Posterior vena cava (tissue), 2 donors: ENCODE measurements around the gene CYP11A1. TPM values are rescaled to one million over a fixed set of nuclear protein-coding genes. Genes with fewer than 3 reads are reported as not detected.

Source experiments
- DNase-seq: peaks from one replicate; pipeline ENCODE4 v3.0.0-alpha.2; 2020; ENCODE audit warnings: low spot score
- intact Hi-C, 2 donors: fragments of 100-400 bp; cut with DNase I; formaldehyde crosslinking; loops; one replicate each; pipeline versions ENCODE4 v1.14.1 to v1.14.2; 2022 to 2023
- total RNA-seq, 2 donors: library from RNA; stranded (reverse); fragmentation: NEBNext Ultra II Directional; extraction: Animal tissue kit (Norgen Biotek cat#: 25700); gene quantifications; one replicate each; pipeline ENCODE4 v1.2.1, GENCODE V29; 2021
- donor health status: DM: yes; HTN: yes; CAD: no.
- donor health status: DM: yes; HTN: yes; CAD: no.

CYP11A1 gene
- total RNA-seq, 2 donors from 2014 or later: 0.71 to 1.2 TPM

DNA sequence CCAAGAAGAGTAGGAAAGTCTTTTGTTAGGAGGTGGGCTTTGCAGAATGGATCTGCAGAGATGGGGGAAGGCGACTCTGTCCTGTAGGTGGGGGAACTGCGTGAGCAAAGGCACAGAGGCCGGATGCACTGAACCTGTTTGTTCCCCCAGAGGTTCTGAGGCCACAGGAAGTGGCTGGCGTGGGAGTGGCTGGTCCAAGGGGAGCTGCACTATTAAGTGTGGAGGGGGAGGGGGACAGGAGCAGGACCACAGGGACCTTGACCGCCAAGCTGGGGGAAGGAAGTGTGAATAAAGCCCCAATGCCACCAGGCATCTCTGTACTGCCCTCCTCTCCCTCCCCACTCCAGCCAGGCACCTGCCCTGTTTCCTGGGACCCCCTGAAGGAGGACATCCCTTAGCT lies 51.8 kb downstream of the CYP11A1 start:
- no peak for DNase-seq
- intact Hi-C loops: loop anchor here in 1 of 2 donors (10.0 kb wide), 1 partner anchor 331 kb away; no protein-coding TSS in a partner anchor

DNA sequence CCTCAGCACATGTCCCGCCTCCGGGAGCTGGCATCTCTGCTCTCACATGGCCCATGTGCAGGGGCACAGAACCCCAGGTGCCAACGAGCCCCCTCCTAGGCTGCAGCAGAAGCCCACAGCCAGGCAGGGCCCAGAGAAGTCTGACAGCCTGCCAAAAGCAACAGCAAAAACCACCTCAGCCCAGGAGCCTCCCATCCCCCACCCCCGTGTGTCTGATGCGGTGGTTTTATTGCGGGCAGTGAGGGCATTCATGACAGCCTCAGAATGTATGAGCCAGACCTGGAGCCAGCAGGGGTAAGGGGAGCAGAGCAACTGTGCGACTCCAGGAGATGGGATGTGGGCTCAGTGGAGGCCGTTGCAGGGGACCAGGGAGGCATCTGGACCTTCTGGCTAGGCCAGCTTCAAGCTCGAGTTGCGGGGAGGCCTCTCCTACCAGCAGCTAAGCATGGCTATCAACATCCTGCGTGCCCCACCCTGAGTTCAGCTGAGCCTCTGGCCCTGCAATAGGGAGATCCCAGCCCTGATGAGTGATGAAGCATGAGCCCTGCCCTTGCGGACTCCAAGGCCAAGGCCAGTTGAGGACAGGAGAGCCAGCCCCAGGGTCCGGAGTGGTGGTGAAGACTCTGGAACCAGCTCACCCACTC lies 52.5 kb downstream of the CYP11A1 start:
- intact Hi-C loops: loop anchor here (5.0 to 10.0 kb wide), 2 partner anchors 330 to 343 kb away; no protein-coding TSS in a partner anchor
- no peak for DNase-seq

DNA sequence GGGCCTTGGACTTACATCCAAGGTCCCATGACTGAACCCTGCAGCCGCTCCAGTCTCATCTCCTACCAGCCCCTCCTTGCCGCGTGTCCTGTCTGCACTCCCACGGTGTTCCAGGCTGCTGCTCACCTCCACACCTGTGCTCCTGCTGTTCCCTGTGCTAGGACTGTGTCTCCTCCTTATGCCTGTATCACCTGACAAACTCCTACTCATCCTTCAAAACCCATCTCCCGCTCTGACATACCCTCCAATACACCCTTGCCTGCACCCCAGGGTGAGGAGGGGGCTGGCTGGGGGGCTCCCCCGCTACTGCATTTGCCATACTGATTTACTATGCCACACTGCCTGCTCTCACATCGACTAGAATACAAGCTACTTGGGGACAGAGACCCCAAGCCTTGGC lies 53.6 kb downstream of the CYP11A1 start:
- no peak for DNase-seq
- intact Hi-C loops: loop anchor here (5.0 to 10.0 kb wide), 2 partner anchors 329 to 342 kb away; no protein-coding TSS in a partner anchor

DNA sequence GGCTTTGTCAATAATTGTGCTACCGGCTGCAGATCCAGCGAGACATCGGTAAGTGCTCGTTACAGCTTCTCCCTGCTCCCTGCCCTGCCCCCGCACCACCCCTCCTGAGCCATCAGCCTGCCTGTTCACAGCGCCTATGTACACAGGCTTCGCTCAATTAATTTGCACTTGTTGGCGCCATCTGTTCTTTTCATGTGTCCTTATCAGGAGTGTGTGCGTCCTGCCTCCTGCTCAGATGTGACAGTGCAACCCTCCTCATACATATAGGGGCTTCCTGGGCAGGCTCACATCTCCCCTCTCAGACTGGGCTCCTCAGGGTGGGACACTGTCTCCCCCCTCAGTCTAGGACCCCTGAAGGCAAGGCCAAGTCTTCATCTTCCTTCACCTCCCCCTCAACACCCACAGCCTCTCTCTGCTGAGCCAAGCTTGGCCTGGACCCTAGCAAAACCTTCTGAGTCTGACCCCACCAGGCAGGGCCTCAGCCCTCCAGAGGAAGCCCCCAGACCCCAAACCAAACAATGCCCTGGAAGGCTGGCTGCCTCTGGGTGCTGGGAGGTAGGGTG lies 54.9 kb downstream of the CYP11A1 start:
- intact Hi-C loops: loop anchor here (5.0 to 10.0 kb wide), 2 partner anchors 328 to 340 kb away; no protein-coding TSS in a partner anchor

DNA sequence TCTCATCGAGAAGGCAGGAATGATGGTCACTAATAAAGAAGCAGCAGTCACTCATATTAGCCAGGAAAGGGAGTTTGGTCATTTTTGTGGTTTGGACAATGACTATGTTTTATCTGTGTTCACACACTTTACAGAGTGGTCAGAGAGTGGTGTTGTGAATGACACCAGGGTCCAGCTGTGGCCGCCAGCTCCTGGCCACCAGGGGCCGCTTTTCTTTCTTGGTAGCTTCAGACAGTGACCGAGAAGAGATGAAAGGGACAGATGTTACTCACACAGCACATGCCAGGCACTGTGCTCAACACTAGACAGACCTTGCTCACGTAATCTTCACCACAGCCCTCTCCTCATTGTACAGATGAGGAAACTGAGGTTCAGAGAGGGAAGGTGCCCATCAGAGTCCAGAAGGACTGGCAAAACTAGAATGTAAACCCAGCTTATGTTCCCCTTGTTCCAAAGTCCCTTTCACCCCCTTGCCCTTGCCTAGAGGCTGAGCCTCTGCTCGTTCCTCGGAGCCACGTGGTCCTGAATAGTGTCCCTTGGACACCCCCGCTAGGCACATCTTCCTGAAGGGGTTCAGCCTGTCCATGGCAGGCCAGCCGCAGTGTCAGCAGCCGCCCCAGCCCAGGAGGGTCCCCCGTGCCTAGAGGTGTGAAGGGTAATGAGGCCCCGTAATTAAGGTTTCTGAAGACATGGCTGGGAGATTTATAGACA lies 55.6 kb downstream of the CYP11A1 start:
- intact Hi-C loops: loop anchor here (5.0 to 10.0 kb wide), 2 partner anchors 327 to 340 kb away; no protein-coding TSS in a partner anchor
- DNase-seq: no peak

More for the DNA sequence above, 54.9 kb downstream of the CYP11A1 start:
- DNase-seq: no peak

DNA sequence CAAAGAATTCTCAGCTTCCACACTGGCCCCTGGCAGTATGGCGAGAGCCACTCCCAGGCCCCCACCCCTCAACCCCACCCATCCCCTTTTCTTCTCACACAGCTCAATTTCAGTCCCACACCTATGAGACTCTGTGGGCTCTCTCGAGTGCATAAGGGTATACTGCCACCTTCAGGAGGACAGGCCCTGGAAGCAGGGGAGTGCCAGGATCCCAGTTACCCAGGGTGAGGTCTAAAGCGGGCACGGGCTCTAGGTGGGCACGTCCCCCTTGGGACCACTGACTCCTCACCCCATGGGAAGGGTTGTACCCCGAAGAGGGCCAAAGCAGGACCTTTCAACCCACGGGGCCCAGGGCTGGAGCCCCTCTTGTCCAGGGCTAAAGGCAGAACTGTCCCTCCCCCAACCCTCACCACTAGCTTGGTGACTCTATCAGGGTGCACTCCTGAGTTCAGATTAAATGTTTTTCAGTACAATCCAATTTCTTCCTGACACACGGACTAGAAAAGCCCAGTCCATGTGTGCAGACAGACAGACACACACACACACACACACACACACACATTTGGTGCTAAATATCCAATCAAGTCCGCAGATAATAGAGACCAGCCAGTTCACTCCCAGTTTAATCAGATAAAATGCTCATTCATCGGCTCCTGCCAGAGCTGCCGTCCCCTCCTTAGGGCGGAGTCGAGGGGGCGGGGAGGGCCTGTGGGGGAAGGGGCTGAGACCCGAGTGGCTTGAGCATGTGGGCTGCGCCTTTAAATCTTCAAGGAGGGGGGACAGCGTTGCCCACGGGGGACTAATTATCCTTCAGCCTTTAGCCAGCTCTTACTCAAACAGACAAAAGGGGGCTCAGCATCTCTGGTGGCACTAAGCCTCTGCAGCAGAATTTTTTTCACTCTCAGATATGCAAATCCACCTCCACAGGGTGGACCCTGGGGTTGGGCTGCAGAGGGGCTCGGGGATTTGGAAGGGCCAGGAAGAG lies 59.3 kb downstream of the CYP11A1 start:
- intact Hi-C loops: loop anchor here in 1 of 2 donors (5.0 kb wide), 1 partner anchor 181 kb away; no protein-coding TSS in a partner anchor
- DNase-seq: no peak

DNA sequence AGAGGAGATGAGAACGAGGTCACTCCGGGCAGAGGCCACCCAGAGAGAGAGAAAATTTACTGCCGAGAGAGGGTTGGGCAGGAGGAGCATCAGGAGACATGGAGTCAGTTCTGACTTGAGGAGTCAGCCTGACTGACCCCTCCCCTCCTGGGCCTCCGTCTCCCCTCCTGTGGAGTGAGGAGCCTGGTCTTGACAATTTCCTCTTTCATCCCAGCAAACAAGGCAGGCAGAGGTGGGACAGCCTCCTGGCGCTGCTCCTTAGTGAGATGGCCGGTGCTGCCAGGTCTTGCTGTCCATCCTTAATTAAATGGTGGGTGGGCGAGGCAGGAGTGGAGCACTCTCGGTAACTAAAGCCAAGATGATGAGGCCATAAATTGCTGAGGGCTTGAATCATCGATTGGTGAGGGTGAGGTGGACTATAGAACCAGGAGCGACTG lies 60.6 kb downstream of the CYP11A1 start:
- intact Hi-C loops: loop anchor here in 1 of 2 donors (5.0 kb wide), 1 partner anchor 179 kb away; no protein-coding TSS in a partner anchor
- DNase-seq: no peak

DNA sequence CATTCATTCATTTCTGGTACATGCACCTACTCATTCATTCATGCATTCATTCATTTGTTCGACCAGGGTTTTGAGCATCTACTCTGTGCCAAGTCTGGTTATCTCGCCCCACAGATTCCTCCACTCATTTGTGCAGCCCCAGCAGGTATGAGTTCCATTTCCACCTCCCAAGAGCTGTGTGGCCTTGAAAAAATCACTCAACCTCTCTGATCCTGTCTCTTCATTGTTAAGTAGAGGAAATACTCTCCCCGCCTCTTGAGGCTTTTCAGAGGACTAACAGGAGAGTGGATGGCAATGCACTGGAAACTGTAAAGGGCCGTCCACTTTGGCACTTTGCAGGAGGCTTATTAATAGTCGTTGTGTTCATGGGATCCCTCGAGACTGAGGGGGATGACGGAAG lies 61.8 kb downstream of the CYP11A1 start:
- intact Hi-C loops: loop anchor here (2.0 to 5.0 kb wide), 2 partner anchors 69 to 178 kb away; partner anchors contain the start of gene CCDC33 (in 1 of the 2)
- DNase-seq: no peak

DNA sequence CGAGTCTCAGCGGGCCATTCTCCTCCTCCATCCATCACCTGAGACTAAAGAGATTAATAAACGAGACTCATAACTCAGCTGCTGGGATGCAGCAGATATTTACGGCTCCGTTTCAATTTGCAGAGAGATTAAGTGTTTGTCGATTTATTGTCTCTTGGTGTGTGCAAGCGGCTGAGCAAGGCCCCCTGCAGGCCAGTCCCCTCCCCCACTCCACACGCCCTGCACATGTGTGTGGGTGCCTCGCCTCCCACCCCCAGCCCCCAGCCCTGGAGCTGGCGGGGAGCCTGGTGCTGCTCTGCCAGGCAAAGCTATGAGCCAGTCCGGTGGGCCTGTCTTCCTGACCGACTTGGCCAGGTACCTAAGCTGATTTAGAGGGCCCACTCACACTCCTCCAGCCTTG lies 63.0 kb downstream of the CYP11A1 start:
- intact Hi-C loops: loop anchor here in 1 of 2 donors (2.0 to 5.0 kb wide), 2 partner anchors 68 to 177 kb away; partner anchors contain the start of gene CCDC33
- no peak for DNase-seq

DNA sequence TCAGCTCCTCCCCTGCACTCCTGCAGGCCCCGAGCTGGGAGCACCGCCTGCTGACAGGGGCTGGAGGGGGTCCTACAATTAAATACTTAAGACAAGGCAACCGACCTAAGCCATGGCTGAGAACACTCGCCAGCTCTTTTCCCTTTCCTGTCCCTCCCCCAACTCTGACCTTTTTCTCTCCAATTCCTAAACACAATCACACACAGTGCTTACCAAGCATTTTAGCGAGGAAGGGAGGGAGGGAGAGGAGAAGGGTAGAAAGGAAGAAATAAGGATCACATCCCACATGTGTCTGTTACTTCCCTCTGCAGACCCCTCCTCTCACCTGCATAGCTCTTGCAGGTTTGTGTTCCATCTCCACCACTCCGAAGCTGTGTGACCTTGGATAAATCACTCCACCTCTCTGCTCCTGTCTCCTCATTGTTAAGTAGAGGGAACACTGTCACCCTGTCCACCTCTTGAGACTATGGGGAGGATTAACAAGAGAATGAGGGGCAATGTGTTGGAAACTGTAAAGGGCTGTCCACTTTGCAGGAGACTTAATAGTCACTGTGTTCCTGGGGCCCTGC lies 63.6 kb downstream of the CYP11A1 start:
- no peak for DNase-seq
- intact Hi-C loops: loop anchor here in 1 of 2 donors (2.0 to 5.0 kb wide), 2 partner anchors 67 to 177 kb away; partner anchors contain the start of gene CCDC33

DNA sequence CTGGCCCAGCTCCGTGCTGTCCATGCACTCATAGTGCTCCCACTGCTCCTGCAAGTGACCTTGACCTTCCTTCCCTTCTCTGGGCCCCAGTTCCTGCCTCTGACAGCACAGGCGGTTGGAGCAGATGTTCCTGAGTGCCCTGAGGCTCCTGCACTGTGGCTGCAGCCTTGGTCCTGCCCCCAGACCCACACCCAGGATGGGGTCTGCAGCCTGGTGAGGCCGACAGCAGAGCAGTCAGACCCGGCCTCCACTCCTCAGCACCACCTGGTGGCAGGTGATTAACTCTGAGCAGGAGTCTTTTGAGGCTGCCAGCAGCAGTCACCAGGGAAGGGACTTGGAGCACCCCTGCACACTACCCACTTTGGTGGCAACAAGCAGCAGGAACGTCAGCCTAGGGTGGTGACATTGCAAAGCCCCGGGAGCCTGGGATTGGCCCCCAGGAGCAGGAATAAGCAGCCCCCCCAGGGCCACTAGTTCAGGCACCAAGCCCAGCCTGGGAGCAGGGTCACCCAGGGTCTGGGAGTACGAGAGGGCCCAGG lies 64.6 kb downstream of the CYP11A1 start:
- intact Hi-C loops: loop anchor here in 1 of 2 donors (5.0 kb wide), 1 partner anchor 176 kb away; no protein-coding TSS in a partner anchor
- no peak for DNase-seq

DNA sequence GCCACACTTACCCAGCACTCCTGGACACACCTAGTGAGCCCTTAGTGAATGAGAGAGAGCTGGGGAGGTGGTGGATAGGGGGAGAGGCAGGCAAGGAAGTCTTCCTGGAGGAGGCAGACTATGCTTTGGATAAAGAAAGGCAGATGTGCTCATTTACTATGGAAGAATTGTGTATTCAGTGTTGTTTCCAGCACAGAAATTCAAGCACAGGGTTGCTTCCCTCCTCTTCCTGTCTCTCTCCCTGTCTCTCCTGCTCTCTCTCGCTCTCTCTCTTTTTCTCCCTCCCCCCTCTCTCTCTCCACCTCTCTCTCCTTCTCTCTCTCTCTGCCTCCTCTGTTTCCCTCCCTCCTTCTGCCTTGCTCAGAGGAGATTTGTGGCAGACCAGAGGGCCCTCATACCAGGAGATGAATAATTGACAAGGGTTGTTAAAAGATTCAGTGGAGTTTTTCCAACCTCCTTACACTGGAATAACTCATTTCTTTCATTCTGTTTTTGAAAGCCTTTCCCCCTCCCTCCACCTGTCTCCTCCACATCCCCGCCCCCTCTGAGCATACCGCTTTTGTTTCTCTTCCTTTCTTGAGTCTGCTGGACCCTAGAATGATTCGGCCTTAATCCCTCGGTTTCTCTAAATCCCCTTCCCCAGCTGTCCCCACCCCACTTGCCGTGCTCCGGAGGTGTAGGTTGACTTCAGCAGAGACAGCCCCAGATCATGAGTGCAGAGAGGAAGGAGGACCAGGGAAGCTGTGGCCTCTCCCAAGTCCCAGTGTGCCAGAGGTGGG lies 65.7 kb downstream of the CYP11A1 start:
- intact Hi-C loops: loop anchor here in 1 of 2 donors (5.0 kb wide), 1 partner anchor 174 kb away; no protein-coding TSS in a partner anchor
- no peak for DNase-seq

DNA sequence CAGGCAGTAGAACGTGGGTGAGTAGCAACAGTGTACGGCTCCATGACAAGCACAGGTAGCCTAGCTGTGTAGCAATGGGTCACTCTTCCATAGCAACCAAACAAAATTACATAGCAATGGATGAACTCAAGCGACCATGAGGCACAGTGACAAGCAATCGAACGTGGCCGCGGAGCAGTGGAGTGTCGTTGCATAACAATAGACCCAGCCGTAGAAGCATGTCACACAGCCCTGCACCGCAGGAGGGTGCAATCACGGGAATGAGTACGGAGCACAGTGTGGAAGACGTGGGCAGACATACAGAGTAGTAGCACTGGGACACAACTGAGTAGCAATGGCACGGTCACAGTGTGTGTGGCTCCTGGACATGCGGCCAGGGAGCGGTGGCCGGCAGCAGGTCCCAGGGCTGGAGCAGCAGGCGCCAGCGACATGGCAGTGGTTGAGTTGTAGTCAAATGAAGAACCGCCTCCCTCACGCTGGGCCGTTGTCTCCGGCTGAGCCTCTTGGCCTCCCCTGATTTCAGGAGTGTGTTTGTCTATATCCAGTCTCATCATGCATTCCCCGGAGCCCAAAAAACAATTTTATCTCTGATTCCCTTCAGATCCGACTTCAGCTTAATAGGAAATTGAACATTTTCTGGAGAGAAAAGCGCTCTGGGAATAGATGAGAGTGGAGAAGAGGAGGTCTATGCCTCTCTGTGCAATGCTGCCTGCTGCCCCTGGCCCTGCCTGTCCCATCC lies 67.2 kb downstream of the CYP11A1 start:
- intact Hi-C loops: loop anchor here in 1 of 2 donors (5.0 kb wide), 1 partner anchor 173 kb away; no protein-coding TSS in a partner anchor
- DNase-seq: no peak

DNA sequence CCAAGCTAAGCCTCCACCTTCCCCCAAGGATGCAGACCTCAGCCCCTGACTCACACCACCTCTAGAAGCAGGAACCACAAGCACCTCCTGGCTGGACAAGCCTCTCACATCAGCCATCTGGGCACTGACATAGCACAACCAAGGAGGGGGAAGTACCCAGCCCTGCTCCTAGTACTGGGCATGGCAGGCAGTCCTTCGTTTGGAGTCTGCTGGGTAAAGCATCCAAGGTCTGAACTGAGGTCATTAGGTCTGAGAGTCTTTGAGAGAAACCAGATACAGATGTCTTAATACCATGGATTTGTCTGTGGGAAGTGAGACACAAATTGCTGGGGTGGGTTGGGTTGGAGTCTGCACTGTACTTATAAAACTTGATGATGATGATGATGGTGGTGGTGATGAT lies 69.6 kb downstream of the CYP11A1 start:
- intact Hi-C loops: no loop called here
- no peak for DNase-seq

DNA sequence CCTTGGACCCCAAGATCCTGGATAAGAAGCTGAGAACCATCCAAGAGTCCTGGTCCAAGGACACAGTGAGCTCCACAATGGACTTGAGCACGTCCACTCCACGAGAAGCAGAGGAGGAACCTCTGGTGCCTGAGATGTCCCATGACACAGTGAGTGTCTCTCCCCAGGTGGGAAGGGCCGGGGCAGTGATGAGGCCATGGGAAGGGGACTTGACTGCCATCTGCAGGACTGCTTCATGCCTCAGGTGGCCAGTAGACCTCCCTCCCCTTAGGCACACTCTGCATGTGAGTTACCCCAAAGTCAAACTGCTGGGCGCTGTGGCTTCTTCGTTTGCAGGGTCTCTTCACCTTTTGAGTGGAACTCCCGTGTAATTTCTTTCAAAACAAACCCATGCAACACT lies 71.6 kb downstream of the CYP11A1 start:
- no peak for DNase-seq
- intact Hi-C loops: no loop called here

DNA sequence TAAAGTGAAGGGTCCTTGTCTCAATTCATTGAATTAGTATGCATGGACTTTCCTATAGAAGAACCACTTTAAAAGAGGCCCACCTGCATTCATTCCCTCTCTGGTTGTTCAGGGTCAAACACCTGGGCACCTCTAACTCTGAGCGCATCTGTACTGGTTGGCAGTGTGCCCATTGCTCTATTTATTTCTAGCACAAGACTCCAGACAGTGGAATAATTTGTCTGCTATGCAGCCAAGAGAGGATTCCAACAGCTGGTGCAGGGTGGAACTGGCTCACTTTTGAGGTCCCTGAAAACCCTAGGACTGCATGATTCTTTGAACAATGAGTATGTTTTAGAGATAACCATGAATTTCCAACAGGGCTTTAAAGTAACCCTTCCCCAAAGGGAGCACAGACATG lies 73.4 kb downstream of the CYP11A1 start:
- intact Hi-C loops: no loop called here

More for the DNA sequence above, 73.4 kb downstream of the CYP11A1 start:
- DNase-seq: no peak
